Effector memory CD8-positive, alpha-beta T cell (primary cell): ENCODE measurements around the gene SHH.

Source experiments
- ATAC-seq: fragments of 150-1000 bp; cut with Tn5 transposase; replicated peaks from 2 replicates; pipeline ENCODE4 v1.10.0; 2021; ENCODE audit warnings: mild to moderate bottlenecking, moderate library complexity
- DNase-seq, 3 experiments: peaks; one replicate each; pipeline ENCODE4 v3.0.0; 2021
- H3K27ac Mint-ChIP-seq, 2 donors: one replicate each; pipeline ENCODE4 v1.8.0; 2022; ENCODE audit warnings: mild to moderate bottlenecking in 2 of 2, mixed read lengths in 2 of 2, moderate library complexity in 2 of 2
- H3K27me3 Mint-ChIP-seq, 2 donors: one replicate each; pipeline ENCODE4 v1.8.0; 2022; ENCODE audit warnings: mixed read lengths in 2 of 2
- H3K36me3 Mint-ChIP-seq: one replicate; pipeline ENCODE4 v1.8.0; 2022; ENCODE audit warnings: mild to moderate bottlenecking, moderate library complexity, mixed read lengths; ENCODE audit not compliant: insufficient read depth
- H3K4me1 Mint-ChIP-seq, 2 donors: one replicate each; pipeline ENCODE4 v1.8.0; 2022; ENCODE audit warnings: low read depth in 2 of 2, mixed read lengths in 2 of 2
- H3K4me3 Mint-ChIP-seq, 2 donors: one replicate each; pipeline ENCODE4 v1.8.0; 2022; ENCODE audit warnings: mild to moderate bottlenecking in 2 of 2, mixed read lengths in 2 of 2, moderate library complexity in 2 of 2
- H3K9me3 Mint-ChIP-seq, 2 donors: one replicate each; pipeline ENCODE4 v1.8.0; 2022; ENCODE audit warnings: mixed read lengths in 2 of 2

SHH gene

GRCh38 chr7:155763691-155764437 is 48.4 kb downstream of the SHH start:
- H3K4me3 Mint-ChIP-seq = peak overlapping the region; percentile 74 to 84
- H3K36me3 Mint-ChIP-seq = peaks cover 63% of the 10 kb centered on the region
- H3K27me3 Mint-ChIP-seq = no peaks in the 10 kb centered on the region
- peaks cover 47 to 57% of the 10 kb centered on the region in 2 donors for H3K4me1 Mint-ChIP-seq
- DNase-seq = peak; percentile 31 to 44 (median 32)
- H3K9me3 Mint-ChIP-seq = no peaks in the 10 kb centered on the region
- H3K27ac Mint-ChIP-seq = peak overlapping the region; percentile 81 to 94
- ATAC-seq = peak; percentile 79

- H3K9me3 Mint-ChIP-seq = no peaks in the 10 kb centered on the region
- H3K4me3 Mint-ChIP-seq = peak overlapping the region; percentile 74 to 84
- peak overlapping the region; percentile 81 to 94 for H3K27ac Mint-ChIP-seq
- peaks cover 59% of the 10 kb centered on the region for H3K36me3 Mint-ChIP-seq
- no peak for DNase-seq
- peaks cover 47 to 54% of the 10 kb centered on the region in 2 donors for H3K4me1 Mint-ChIP-seq
- H3K27me3 Mint-ChIP-seq = no peaks in the 10 kb centered on the region
- no peak for ATAC-seq
These were observed 49.1 kb downstream of the SHH start for GRCh38 chr7:155763122-155763521.

- ATAC-seq (no peak), DNase-seq (no peak)
- H3K4me1 Mint-ChIP-seq = peaks cover 47 to 55% of the 10 kb centered on the region in 2 donors
- no peaks in the 10 kb centered on the region for H3K27me3 Mint-ChIP-seq
- no peaks in the 10 kb centered on the region for H3K9me3 Mint-ChIP-seq
- peak overlapping the region; percentile 74 to 84 for H3K4me3 Mint-ChIP-seq
- H3K27ac Mint-ChIP-seq = peak overlapping the region in 1 of 2 donors; percentile 94
- H3K36me3 Mint-ChIP-seq = peaks cover 55% of the 10 kb centered on the region
These were observed 49.6 kb downstream of the SHH start for GRCh38 chr7:155762655-155763054.

GRCh38 chr7:155762036-155762435 is 50.2 kb downstream of the SHH start:
- peak overlapping the region in 1 of 2 donors; percentile 74 for H3K4me3 Mint-ChIP-seq
- peaks cover 45 to 59% of the 10 kb centered on the region in 2 donors for H3K4me1 Mint-ChIP-seq
- ATAC-seq = no peak
- peaks cover 52% of the 10 kb centered on the region for H3K36me3 Mint-ChIP-seq
- H3K27me3 Mint-ChIP-seq = no peaks in the 10 kb centered on the region
- DNase-seq = no peak
- no peaks in the 10 kb centered on the region for H3K9me3 Mint-ChIP-seq
- peak overlapping the region; percentile 83 to 94 for H3K27ac Mint-ChIP-seq

GRCh38 chr7:155761162-155761561 is 51.1 kb downstream of the SHH start:
- no peak for ATAC-seq
- peaks cover 45% of the 10 kb centered on the region for H3K36me3 Mint-ChIP-seq
- no peak for DNase-seq
- no peaks in the 10 kb centered on the region for H3K9me3 Mint-ChIP-seq
- H3K27ac Mint-ChIP-seq = peak overlapping the region; percentile 27 to 83
- H3K4me3 Mint-ChIP-seq = no peak overlapping the region
- H3K27me3 Mint-ChIP-seq = no peaks in the 10 kb centered on the region
- peaks cover 47 to 59% of the 10 kb centered on the region in 2 donors for H3K4me1 Mint-ChIP-seq

- Mint-ChIP-seq H3K9me3 (no peaks in the 10 kb centered on the region), H3K36me3 (peaks cover 33% of the 10 kb centered on the region), H3K27me3 (no peaks in the 10 kb centered on the region), H3K4me1 (peaks cover 51 to 59% of the 10 kb centered on the region in 2 donors), H3K4me3 (no peak overlapping the region), H3K27ac (peak overlapping the region; percentile 38 to 80)
- DNase-seq = no peak
- ATAC-seq = no peak
These were observed 52.4 kb downstream of the SHH start for GRCh38 chr7:155759740-155760430.

- H3K9me3 Mint-ChIP-seq = no peaks in the 10 kb centered on the region
- ATAC-seq (no peak), DNase-seq (no peak)
- peaks cover 47 to 58% of the 10 kb centered on the region in 2 donors for H3K4me1 Mint-ChIP-seq
- no peak overlapping the region for H3K27ac Mint-ChIP-seq
- no peak overlapping the region for H3K4me3 Mint-ChIP-seq
- H3K27me3 Mint-ChIP-seq = no peaks in the 10 kb centered on the region
- peaks cover 25% of the 10 kb centered on the region for H3K36me3 Mint-ChIP-seq
These were observed 53.9 kb downstream of the SHH start for GRCh38 chr7:155758348-155758747.

- no peak for ATAC-seq
- H3K9me3 Mint-ChIP-seq = no peaks in the 10 kb centered on the region
- H3K4me3 Mint-ChIP-seq = no peak overlapping the region
- peaks cover 21% of the 10 kb centered on the region for H3K36me3 Mint-ChIP-seq
- H3K27ac Mint-ChIP-seq = no peak overlapping the region
- H3K27me3 Mint-ChIP-seq = no peaks in the 10 kb centered on the region
- H3K4me1 Mint-ChIP-seq = peaks cover 43 to 59% of the 10 kb centered on the region in 2 donors
- DNase-seq = no peak
These were observed 55.9 kb downstream of the SHH start for GRCh38 chr7:155756322-155756721.

- H3K4me3 Mint-ChIP-seq = no peak overlapping the region
- H3K9me3 Mint-ChIP-seq = no peaks in the 10 kb centered on the region
- no peaks in the 10 kb centered on the region for H3K27me3 Mint-ChIP-seq
- peaks cover 17% of the 10 kb centered on the region for H3K36me3 Mint-ChIP-seq
- no peak for ATAC-seq
- peak overlapping the region; percentile 11 to 78 for H3K27ac Mint-ChIP-seq
- peaks cover 38 to 54% of the 10 kb centered on the region in 2 donors for H3K4me1 Mint-ChIP-seq
- no peak for DNase-seq
These were observed 57.2 kb downstream of the SHH start for GRCh38 chr7:155755026-155755425.

- Mint-ChIP-seq H3K4me1 (peaks cover 42 to 57% of the 10 kb centered on the region in 2 donors), H3K27ac (peak overlapping the region; percentile 81 to 86), H3K4me3 (no peak overlapping the region), H3K9me3 (no peaks in the 10 kb centered on the region), H3K36me3 (peaks cover 10% of the 10 kb centered on the region), H3K27me3 (no peaks in the 10 kb centered on the region)
- peak; percentile 22 for ATAC-seq
- DNase-seq = no peak
These were observed 58.1 kb downstream of the SHH start for GRCh38 chr7:155754165-155754564.

- H3K4me3 Mint-ChIP-seq = peak overlapping the region; percentile 26 to 57
These were observed 58.8 kb downstream of the SHH start for GRCh38 chr7:155753446-155753965.

GRCh38 chr7:155752756-155753445 is 59.4 kb downstream of the SHH start:
- Mint-ChIP-seq H3K36me3 (peaks cover 3% of the 10 kb centered on the region), H3K27ac (peak overlapping the region; percentile 81 to 86), H3K4me1 (peaks cover 46 to 67% of the 10 kb centered on the region in 2 donors), H3K9me3 (no peaks in the 10 kb centered on the region), H3K27me3 (no peaks in the 10 kb centered on the region), H3K4me3 (peak overlapping the region; percentile 26 to 57)
- peak; percentile 16 for ATAC-seq
- DNase-seq = no peak

More at GRCh38 chr7:155753446-155753965, 58.8 kb downstream of the SHH start:
- DNase-seq (no peak), ATAC-seq (peak; percentile 48)
- peaks cover 46 to 62% of the 10 kb centered on the region in 2 donors for H3K4me1 Mint-ChIP-seq
- H3K27me3 Mint-ChIP-seq = no peaks in the 10 kb centered on the region
- H3K36me3 Mint-ChIP-seq = peaks cover 4% of the 10 kb centered on the region
- peak overlapping the region; percentile 81 to 86 for H3K27ac Mint-ChIP-seq
- H3K9me3 Mint-ChIP-seq = no peaks in the 10 kb centered on the region

GRCh38 chr7:155751409-155751808 is 60.9 kb downstream of the SHH start:
- peak overlapping the region; percentile 81 to 86 for H3K27ac Mint-ChIP-seq
- H3K27me3 Mint-ChIP-seq = no peaks in the 10 kb centered on the region
- ATAC-seq (no peak), DNase-seq (no peak)
- peaks cover 11% of the 10 kb centered on the region for H3K36me3 Mint-ChIP-seq
- no peak overlapping the region for H3K4me3 Mint-ChIP-seq
- H3K4me1 Mint-ChIP-seq = peaks cover 44 to 68% of the 10 kb centered on the region in 2 donors
- no peaks in the 10 kb centered on the region for H3K9me3 Mint-ChIP-seq
